DMS 273 (cell line): ENCODE results near the gene OCRL.

Experiments used
- DNase-seq: peaks from one replicate; lab custom pipeline; 2025; ENCODE audit not compliant: unreplicated experiment; lab: John Stamatoyannopoulos, UW

Gene OCRL

DNA sequence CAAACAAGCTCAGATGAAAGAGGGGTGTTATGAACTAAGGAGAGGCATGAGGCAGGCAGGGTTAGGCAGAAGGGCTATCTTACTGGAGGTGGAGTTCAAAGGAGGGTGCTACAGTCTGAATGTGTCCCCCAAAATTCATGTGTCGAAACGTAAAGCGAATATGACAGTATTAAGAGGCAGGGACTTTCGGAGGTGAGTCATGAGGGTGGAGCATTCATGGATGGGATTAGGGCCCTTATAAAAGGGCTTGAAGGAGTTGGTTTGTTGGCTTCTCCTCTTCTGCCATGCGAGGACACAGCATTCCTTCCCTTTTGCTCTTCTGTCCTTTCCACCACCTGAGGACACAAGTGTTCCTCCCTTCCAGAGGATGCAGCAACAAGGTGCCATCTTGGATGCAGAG, 91.8 kb downstream of the OCRL start:
- no peak for DNase-seq

DNA sequence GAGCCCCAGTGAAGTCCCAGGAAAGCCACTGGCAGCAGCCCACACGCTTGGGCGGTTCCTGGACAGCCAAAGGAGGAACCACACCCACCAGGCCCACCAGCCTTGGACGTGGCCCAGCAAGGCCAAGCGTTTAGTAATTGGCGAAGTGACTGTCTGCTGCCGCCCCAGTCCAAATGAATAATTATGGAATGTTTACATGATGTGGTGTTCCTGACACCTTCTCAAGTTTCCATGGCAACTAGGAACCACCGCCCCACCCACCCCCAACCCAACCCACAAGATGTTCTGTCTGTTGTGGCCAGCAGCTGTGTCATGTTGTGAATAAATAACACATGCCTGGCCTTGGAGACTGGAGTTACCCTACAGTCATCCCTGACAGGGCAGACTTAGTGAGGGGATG, 92.4 kb downstream of the OCRL start:
- DNase-seq = peak; percentile 47

DNA sequence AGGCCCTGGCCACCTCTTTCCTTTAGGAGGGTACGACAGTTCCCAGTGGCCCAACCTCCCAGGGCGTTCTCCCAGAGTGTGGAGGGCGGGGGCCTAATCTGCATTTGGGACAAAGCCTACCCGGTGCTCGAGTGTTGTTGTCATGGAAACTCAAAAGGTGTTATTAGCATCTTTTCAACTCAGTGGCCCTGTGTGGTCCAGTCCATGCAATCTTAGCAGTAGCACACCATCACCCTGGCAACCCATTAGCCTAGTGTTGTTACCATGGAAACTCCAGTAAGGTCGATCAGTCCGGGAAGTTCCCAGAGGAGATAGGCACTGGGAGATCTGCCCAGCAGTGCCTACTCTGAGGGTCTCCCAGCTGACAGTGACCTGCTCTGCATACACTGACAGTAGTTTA, 94.5 kb downstream of the OCRL start:
- DNase-seq = peak; percentile 53

DNA sequence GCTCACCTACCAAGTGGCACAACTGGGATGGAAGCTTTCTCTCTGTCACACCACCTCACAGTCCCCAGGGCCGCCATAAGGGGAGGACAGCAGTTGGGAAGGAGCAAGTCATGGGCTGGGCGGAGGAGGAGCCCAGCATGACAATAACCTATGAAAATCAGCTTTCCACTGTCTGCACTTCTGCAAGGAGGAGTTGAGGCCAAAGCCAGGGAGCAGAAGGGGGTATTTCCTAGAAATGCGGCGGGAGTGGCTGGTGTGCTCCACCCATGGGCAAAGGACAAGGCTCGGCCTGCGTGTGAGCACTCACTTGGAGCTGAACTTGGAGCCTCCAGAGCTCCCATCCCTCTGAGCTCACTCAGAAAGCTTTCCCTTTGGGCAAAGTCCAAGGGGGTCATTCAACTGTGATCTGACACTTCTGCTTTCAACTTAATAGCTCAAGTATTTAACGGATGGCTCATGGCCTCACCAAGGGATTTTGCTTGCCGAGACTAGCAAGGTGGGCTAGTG, 96.2 kb downstream of the OCRL start:
- DNase-seq = no peak

GRCh38 chrX:129637217-129638109, 97.4 kb downstream of the OCRL start:
- DNase-seq = peak; percentile 86

DNA sequence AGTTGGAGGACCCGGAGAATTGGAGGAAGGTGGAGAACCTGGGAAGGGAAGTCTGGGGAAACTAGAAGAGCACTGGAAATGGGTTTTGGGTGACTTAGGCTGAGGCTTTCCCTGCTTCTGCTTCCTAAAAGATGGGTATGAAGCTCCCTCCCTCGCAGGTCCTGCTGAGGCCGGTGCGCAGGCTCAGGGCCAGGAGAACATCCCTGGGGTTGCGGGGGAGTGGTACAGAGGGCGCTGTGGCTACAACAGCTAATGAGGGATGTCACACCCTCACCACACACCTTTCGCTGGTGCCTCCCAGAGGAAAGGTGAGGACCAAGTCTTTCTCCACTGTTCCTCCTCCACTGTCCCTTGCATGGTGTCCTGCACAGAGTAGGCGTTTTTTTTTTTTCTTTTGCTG, 98.9 kb downstream of the OCRL start:
- no peak for DNase-seq

GRCh38 chrX:129640737-129641136, 100.7 kb downstream of the OCRL start:
- no peak for DNase-seq

DNA sequence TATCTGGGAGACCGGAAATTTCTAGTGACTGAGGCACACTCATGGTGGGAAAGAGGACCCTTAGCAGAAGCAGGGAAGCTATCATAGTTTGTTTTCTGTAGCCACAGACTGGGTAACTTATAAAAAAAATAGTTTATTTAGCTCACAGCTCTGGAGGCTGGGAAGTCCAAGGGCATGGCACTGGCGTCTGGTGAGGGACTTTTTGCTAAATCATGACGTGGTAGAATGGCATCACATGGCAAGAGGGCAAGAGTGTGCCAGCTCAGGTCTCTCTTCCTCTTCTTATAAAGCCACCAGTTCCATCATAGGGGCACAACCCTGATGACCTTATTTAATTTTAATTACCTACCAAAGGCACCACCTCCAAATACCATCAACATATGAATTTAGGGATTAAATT, 101.4 kb downstream of the OCRL start:
- no peak for DNase-seq

DNA sequence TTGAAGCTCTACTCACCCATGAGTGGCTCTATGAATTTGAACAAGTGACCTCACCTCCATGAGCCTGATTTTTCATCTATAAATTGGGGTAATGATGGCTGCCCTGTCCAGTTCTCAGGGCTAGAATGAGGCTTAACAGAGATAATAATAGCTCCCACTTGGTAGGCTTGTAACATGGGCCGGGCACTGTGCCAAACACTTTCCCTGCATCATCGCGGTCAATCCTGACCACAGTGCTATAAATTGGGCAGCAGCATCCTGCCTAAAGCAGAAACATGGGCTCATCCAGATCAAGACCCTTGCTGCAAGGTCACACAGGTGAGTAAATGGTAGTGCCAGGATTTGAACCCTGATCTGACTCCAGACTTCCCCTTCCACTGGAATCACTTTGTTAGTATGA, 101.9 kb downstream of the OCRL start:
- DNase-seq = no peak
